GM19023 (cell line): ENCODE measurements around the gene EXOC6.
"Not testable (repeated sequence)": the region's sequence is repeated elsewhere in the genome, so short reads cannot be mapped to it uniquely, and the experiment has no call there.

Experiments used
- ATAC-seq: cut with Tn5 transposase; IDR thresholded peaks from one replicate; pipeline ENCODE4 v1.9.1; 2021; ENCODE audit warnings: mild to moderate bottlenecking, moderate library complexity; ENCODE audit not compliant: unreplicated experiment

Gene EXOC6

GRCh38 chr10:92873029-92873428, 24.7 kb downstream of the EXOC6 start:
- no peak for ATAC-seq

- ATAC-seq: no peak
Observed at GRCh38 chr10:92876509-92877036, 28.3 kb downstream of the EXOC6 start.

GRCh38 chr10:92880233-92880861, 32.0 kb downstream of the EXOC6 start:
- no peak for ATAC-seq

DNA sequence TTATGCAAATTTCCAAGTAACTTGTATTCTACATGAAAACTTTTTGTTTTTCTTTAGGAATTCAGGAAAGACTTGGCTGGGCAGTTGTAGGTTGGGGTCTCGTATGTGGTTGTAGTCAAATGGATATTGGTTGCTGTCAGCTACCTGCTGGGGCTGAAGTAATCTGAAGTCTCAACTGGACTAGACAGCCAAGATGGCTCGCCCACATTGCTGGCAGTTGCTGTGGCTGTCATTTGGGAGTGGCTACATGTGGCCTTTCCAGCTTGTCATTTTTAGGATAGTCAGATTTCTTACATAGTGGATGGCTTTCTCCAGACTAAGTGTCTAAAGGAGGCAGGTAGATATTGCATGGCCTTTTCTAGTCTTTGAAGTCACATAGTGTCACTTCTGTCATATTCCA, 32.6 kb downstream of the EXOC6 start:
- no peak for ATAC-seq

- ATAC-seq: no peak
Observed at GRCh38 chr10:92886334-92886961, 38.1 kb downstream of the EXOC6 start.

GRCh38 chr10:92890471-92890870, 42.2 kb downstream of the EXOC6 start:
- no peak for ATAC-seq

GRCh38 chr10:92891885-92892690, 43.8 kb downstream of the EXOC6 start:
- no peak for ATAC-seq

GRCh38 chr10:92892691-92893054, 44.4 kb downstream of the EXOC6 start:
- ATAC-seq: no peak

- no peak for ATAC-seq
Observed at GRCh38 chr10:92894081-92894655, 45.8 kb downstream of the EXOC6 start.

DNA sequence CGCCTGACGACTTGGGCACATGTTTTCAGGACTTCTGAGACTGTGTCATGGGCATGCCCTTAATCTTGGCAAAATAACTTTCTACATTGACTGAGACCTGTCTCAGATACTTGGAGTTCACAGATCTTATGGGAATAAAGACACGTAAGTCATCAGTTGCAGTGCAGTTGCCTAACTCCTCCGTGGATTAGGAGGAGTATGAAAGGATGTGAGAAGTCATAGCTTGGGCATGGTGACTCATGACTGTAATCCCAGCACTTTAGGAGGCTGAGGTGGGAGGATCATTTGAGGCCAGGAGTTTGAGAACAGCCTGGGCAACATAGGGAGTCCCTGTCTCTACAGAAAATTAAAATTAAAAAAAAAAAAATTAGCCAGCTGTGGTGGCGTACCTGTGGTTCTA, 49.6 kb downstream of the EXOC6 start:
- ATAC-seq: no peak

DNA sequence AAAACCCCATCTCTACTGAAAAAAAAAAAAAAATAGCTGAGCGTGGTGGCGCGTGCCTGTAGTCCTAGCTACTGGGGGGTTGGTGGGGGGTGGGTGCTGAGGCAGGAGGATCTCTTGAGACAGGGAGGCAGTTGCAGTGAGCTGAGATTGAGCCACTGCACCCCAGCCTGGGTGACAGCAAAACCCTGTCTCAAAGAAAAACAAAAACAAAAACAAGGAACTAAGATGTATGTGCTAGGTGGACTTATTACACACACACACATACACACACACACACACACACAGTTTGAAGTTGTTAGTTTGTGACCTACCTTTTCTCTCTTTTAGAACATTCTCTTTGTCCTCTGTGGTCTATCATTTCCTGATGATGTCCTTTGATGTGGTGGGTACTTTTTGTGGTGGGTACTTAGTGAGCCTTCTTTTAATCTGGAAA, 53.5 kb downstream of the EXOC6 start:
- no peak for ATAC-seq

DNA sequence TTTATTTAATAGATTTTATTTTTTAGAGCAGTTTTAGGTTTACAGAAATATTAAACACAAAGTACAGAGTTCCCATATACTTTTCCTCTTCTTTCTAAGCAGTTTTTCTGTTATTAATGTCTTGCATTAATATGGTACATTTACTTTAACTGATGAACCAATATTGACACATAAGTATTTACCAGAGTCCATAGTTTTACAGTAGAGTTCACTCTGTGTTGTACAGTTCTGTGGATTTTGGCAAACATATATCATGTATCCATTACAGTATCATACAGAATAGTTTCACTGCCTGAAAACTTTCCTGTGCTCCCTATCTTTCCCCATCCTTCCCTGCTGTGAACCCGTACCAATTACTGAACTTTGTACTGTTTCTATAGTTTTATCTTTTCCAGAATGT, 55.3 kb downstream of the EXOC6 start:
- no peak for ATAC-seq

GRCh38 chr10:92907280-92907679, 59.0 kb downstream of the EXOC6 start:
- ATAC-seq: no peak

GRCh38 chr10:92912631-92913030, 64.3 kb downstream of the EXOC6 start:
- ATAC-seq: not testable (repeated sequence)

- no peak for ATAC-seq
Observed at GRCh38 chr10:92913973-92914372, 65.7 kb downstream of the EXOC6 start.

DNA sequence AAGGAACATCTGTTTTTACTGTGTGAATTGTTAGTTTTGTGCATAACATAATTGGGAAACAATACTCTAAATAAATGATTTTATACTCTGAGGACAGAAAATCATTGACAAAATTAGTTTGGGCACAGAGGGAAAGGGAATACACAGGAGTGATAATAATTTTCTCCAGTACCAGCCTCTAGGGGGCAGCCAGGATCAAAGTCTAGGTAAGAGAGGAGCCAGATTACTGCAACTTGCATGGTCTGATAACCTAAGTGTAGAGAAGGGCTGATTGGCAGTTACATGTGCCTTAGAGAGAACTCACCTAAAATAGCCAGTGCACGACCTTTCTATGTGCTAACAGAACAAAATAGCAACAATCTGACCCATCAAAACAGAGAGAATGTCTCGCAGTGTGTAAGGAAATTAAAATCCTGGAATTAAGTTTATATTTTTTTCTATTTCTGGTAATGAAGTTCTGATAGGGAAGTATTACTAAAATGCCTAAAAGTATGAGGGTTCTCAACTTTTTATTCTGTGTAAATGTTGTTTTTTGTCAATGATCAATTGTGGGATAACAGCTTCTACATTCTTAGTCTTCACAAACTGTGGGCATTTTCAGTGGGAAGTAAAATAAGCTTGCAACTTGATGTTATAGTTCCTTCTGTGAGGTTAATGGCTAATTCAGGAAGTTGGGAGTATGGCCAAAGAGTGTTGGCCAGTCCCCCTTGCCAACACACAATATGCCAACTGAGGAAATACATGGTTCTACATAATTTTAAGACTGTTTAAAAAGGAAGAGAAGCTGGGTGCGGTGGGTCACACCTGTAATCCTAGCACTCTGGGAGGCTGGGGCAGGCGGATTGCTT, 66.4 kb downstream of the EXOC6 start:
- ATAC-seq: peak; percentile 73

DNA sequence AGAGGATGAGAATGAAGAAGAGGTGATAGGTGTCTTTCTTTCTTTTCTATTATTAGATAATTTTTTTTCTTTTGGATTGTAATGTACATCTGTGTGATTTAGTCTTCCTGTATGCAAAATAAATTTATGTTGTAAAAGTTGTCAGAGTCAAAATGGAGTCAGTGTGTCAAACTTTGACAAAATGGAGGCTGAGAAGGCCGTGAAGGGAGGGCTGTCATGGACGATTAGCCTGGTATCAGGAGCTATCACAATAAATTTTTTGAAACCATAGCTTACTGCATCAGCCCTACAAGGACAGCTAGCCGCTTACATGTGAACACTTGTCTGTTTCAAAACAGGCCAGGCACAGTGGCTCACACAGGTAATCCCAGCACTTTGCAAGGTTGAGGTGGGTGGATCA, 67.6 kb downstream of the EXOC6 start:
- no peak for ATAC-seq

DNA sequence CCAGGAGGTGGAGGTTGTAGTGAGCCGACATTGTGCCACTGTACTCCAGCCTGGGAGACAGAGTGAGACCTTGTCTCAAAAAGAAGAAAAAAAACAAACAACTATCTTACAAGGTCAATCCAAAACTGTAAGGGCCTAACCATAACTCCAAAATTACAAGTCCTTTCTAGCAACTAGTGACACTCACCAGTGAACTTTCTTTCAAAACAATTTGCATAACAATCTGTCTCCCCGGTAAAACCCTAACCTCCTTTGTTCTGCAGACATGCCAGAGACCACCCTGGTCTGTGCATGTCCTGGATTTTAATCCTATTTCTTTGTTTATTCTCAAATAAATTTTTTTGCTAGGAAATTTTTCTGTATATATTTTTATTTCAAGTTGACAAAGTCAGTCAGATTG, 68.1 kb downstream of the EXOC6 start:
- no peak for ATAC-seq

- no peak for ATAC-seq
Observed at GRCh38 chr10:92918603-92919002, 70.3 kb downstream of the EXOC6 start.

- ATAC-seq: no peak
Observed at GRCh38 chr10:92920866-92921265, 72.5 kb downstream of the EXOC6 start.

- no peak for ATAC-seq
Observed at GRCh38 chr10:92923416-92923815, 75.1 kb downstream of the EXOC6 start.
